Measurements from ENCODE around the gene FAM13A.
"Not testable (repeated sequence)": the region's sequence is repeated elsewhere in the genome, so short reads cannot be mapped to it uniquely, and the experiment has no call there.

FAM13A gene

DNA sequence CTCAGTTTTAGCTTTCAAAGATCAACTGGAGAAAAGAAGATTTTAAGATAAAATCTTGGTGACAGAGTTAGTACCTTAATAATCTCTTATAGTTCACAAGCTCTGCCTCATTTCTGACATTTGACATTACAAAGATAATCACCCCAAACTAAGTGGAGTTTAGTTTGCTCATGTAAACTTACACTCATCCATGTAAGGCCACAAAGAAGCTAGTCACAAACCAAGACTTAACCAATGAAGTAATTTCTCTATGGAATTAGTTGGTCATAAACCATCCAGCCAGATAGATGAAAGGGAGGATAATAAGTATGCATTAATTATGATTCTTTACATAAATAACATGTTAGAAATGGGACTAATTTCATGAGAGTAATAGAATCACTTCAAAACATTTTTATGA, 159.2 kb downstream of the FAM13A start:
- no peak for DNase-seq (ENCODE audit: low spot score in 2 of 2)
- H3K27ac Mint-ChIP-seq (ENCODE audit: low read depth): no peak overlapping the region
- H3K4me3 Mint-ChIP-seq: no peak overlapping the region
- no peaks in the 10 kb centered on the region for H3K4me1 Mint-ChIP-seq
- H3K27me3 Mint-ChIP-seq: peaks cover 24% of the 10 kb centered on the region
- peaks cover 11% of the 10 kb centered on the region for H3K9me3 Mint-ChIP-seq
- H3K36me3 Mint-ChIP-seq (ENCODE audit: insufficient read depth): peaks cover 2% of the 10 kb centered on the region
- ATAC-seq (replicated peaks; ENCODE audit: extremely low read depth, poor library complexity, severe bottlenecking): no peak

DNA sequence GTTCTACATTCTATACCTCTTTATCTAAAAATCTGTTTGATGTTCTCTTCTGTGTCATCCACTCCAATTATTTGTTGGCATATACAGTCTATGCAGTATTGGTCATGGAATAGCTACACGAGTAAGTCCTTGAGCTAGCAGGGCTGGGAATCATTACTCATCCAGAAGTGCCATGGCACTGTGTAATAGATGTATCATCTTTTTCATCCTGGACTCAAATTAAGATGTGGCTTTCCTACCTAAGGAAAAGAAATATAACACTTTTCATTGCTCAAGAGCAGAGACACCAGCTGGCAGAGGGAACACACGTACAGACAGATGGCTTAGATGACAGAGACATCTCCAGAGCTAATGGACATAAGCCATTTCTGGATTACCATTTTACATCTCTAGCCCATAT, 159.8 kb downstream of the FAM13A start:
- Mint-ChIP-seq H3K4me3 (no peak overlapping the region), H3K27ac (ENCODE audit: low read depth) (no peak overlapping the region), H3K36me3 (ENCODE audit: insufficient read depth) (peaks cover 2% of the 10 kb centered on the region), H3K4me1 (no peaks in the 10 kb centered on the region), H3K9me3 (peaks cover 11% of the 10 kb centered on the region), H3K27me3 (peaks cover 24% of the 10 kb centered on the region)
- DNase-seq (ENCODE audit: low spot score in 2 of 2) (no peak), ATAC-seq (replicated peaks; ENCODE audit: extremely low read depth, poor library complexity, severe bottlenecking) (no peak)

DNA sequence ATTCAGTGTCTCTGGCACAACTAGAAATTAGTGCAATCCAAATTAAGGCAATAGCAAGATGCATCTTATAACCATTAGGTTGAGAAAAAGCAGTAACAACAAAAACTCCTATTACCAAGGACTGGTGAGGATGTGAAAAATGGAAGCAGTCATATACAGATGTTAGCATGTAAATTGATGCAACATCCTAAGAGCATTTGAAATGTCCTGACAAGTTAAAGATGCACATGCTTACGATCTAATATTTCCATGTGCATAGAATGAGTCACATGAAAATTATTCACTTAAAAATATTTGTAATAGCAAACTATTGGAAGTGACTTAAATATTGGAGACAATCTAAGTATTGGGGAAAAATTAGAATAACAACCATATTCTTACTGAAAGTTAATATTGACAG, 163.0 kb downstream of the FAM13A start:
- Mint-ChIP-seq H3K9me3 (no peaks in the 10 kb centered on the region), H3K4me1 (no peaks in the 10 kb centered on the region)

DNA sequence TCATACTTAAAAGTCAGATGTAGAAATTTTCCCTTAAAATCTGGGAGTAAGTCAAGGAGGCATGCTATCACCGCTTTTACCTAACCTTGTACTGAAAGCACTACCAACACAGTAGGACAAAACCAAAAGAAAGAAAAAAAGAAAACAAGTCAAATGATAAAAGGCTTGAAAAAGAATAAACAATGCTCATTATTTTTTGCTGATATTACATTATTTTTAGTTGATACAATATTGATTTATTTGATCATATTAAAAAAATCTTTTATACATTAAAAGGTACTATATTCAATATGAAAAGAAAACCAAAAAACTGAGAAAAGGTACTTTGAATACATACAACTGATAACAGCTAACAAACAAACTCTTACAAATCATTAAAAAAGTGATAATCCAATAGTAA, 164.3 kb downstream of the FAM13A start:
- no peak overlapping the region for H3K27ac Mint-ChIP-seq (ENCODE audit: low read depth)
- ATAC-seq (replicated peaks; ENCODE audit: extremely low read depth, poor library complexity, severe bottlenecking) (no peak), DNase-seq (ENCODE audit: low spot score in 2 of 2) (no peak)
- peaks cover 11% of the 10 kb centered on the region for H3K27me3 Mint-ChIP-seq
- H3K4me3 Mint-ChIP-seq: no peak overlapping the region
- H3K4me1 Mint-ChIP-seq: no peaks in the 10 kb centered on the region
- peaks cover 2% of the 10 kb centered on the region for H3K36me3 Mint-ChIP-seq (ENCODE audit: insufficient read depth)
- no peaks in the 10 kb centered on the region for H3K9me3 Mint-ChIP-seq

More for the DNA sequence above, 163.0 kb downstream of the FAM13A start:
- Mint-ChIP-seq H3K27ac (ENCODE audit: low read depth) (no peak overlapping the region), H3K36me3 (ENCODE audit: insufficient read depth) (peaks cover 2% of the 10 kb centered on the region), H3K27me3 (peaks cover 14% of the 10 kb centered on the region), H3K4me3 (no peak overlapping the region)
- DNase-seq (ENCODE audit: low spot score in 2 of 2) (no peak), ATAC-seq (replicated peaks; ENCODE audit: extremely low read depth, poor library complexity, severe bottlenecking) (no peak)

DNA sequence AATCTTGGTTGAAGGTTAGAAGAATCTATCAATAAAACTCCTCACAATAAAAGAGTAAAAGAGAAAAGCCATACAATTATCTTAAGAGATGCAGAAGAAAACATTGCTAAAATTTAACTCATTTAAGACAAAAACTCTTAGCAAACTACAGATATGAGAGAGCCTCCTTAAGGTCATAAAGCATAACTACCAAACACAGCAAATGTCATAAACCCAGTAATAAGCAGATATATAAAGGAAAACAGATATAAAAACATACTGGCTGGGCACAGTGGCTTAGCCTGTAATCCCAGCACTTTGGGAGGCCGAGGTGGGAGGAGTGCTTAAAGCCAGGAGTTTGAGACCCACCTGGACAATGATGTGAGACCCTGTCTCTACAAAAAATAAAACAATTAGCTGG, 165.3 kb downstream of the FAM13A start:
- ATAC-seq (replicated peaks; ENCODE audit: extremely low read depth, poor library complexity, severe bottlenecking) (no peak), DNase-seq (ENCODE audit: low spot score in 2 of 2) (no peak)
- Mint-ChIP-seq H3K9me3 (no peaks in the 10 kb centered on the region), H3K4me1 (no peaks in the 10 kb centered on the region), H3K4me3 (no peak overlapping the region), H3K27me3 (peaks cover 11% of the 10 kb centered on the region), H3K36me3 (ENCODE audit: insufficient read depth) (no peaks in the 10 kb centered on the region), H3K27ac (ENCODE audit: low read depth) (no peak overlapping the region)

DNA sequence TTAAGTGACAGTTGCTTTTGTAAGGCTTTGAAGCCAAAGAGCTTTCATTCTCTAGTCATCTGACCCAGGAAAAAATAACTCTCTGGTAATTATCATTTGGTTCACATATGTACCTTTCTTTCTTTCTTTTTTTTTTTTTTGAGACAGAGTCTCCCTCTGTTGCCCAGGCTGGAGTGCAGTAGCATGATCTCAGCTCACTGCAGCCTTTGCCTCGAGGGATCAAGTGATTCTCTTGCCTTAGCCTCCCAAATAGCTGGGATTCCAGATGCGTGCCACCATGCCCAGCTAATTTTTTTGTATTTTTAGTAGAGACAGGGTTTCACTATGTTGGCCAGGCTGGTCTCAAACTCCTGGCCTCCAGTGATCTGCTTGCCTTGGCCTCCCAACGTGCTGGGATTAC, 169.6 kb downstream of the FAM13A start:
- H3K27me3 Mint-ChIP-seq: peaks cover 28% of the 10 kb centered on the region
- H3K9me3 Mint-ChIP-seq; H3K4me1 Mint-ChIP-seq; H3K36me3 Mint-ChIP-seq (ENCODE audit: insufficient read depth); ATAC-seq (replicated peaks; ENCODE audit: extremely low read depth, poor library complexity, severe bottlenecking); H3K27ac Mint-ChIP-seq (ENCODE audit: low read depth); H3K4me3 Mint-ChIP-seq; DNase-seq (ENCODE audit: low spot score in 2 of 2): not testable (repeated sequence)

DNA sequence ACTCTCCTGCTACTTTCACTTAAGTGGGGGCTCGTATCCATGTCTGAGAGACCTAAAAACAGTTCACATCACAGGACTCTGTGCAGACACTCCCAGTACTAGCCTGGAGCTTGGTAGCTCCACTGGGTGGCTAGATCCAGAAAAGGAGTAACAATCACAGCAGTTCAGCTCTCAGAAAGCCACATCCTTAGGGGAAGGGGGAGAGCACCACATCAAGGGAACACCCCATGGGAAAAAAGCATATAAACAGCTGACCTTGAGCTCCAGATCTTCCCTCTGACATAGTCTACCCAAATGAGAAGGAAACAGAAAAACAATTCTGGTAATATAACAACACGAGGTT, 175.8 kb downstream of the FAM13A start:
- Mint-ChIP-seq H3K27me3 (peaks cover 49% of the 10 kb centered on the region), H3K4me3 (no peak overlapping the region), H3K4me1 (no peaks in the 10 kb centered on the region), H3K27ac (ENCODE audit: low read depth) (no peak overlapping the region), H3K9me3 (no peaks in the 10 kb centered on the region), H3K36me3 (ENCODE audit: insufficient read depth) (no peaks in the 10 kb centered on the region)
- DNase-seq (ENCODE audit: low spot score in 2 of 2) (no peak), ATAC-seq (replicated peaks; ENCODE audit: extremely low read depth, poor library complexity, severe bottlenecking) (no peak)

DNA sequence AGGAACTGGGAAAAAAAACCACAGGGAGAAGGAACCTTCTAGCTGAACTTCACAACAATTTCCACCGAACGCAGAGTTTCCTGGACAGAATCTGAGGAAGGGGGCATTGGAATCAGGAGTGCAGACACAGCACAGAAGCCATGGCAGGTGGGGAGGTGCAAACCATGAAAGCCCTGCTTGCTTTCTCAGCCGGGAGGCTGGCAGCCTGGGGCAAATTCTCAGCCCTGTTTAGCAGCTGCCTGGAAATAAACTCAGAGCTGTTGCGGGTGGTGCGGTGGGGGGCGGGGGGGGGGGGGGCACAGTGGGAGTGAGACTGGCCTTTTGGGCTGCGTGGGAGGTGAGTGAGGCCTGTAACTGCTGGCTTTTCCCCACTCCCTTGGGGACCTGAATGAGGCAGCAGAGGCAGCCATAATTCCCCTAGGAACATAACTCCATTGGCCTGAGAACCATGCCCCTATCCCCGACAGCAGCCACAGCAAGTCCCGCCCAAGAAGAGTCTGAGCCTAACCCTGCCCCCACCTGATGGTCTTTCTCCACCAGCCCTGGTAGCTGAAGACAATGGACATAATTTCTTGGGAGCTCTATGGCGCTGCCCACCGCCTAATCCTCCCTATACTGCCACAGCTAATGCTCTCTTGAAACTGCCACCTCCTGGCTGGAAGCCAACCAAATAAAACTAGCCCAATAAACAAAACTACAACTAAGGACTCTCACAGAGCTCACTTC, 176.3 kb downstream of the FAM13A start:
- Mint-ChIP-seq H3K9me3 (no peaks in the 10 kb centered on the region), H3K4me1 (no peaks in the 10 kb centered on the region), H3K4me3 (no peak overlapping the region), H3K27ac (ENCODE audit: low read depth) (no peak overlapping the region), H3K27me3 (peaks cover 49% of the 10 kb centered on the region), H3K36me3 (ENCODE audit: insufficient read depth) (no peaks in the 10 kb centered on the region)
- DNase-seq (ENCODE audit: low spot score in 2 of 2) (no peak), ATAC-seq (replicated peaks; ENCODE audit: extremely low read depth, poor library complexity, severe bottlenecking) (no peak)

DNA sequence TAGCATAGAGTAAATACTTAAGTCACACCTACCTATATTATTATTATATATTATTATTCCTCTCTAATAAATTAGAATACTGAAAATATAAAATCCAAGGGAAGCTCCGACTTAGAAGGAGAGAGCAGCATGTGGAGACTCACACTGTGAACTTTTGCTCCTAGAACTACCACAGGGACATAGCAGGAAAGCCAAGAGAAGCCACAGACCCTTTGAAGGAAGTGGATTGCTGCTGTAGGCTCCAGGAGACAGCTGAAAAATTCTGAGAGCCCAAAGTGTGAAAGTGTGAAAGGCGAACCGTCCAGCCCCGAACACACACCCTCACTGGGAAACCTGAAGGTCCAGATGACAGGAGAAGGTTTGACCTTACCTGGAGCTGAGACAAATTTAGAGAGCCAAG, 177.0 kb downstream of the FAM13A start:
- ATAC-seq (replicated peaks; ENCODE audit: extremely low read depth, poor library complexity, severe bottlenecking) (no peak), DNase-seq (ENCODE audit: low spot score in 2 of 2) (no peak)
- Mint-ChIP-seq H3K4me1 (no peaks in the 10 kb centered on the region), H3K27ac (ENCODE audit: low read depth) (no peak overlapping the region), H3K4me3 (no peak overlapping the region), H3K9me3 (no peaks in the 10 kb centered on the region), H3K27me3 (peaks cover 49% of the 10 kb centered on the region), H3K36me3 (ENCODE audit: insufficient read depth) (no peaks in the 10 kb centered on the region)

DNA sequence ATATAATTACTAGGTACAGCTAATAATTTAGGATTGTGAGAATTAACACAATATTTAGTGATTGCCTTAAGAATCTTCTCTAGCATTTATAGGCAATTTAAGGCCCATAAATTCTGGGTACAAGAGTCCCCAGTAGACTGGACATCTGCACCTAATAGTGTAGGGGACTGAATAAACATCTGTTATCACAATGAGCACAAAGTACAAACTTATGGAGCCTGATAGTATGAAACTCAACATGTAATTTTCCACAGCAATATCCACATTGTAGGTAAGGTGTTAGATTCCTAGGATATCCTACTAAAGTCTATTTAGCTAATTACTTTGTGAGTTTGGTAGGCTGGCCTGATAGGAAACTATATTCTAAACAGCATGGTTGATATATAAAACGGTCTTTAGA, 178.3 kb downstream of the FAM13A start:
- Mint-ChIP-seq H3K9me3 (peaks cover 7% of the 10 kb centered on the region), H3K27me3 (peaks cover 53% of the 10 kb centered on the region), H3K27ac (ENCODE audit: low read depth) (no peak overlapping the region), H3K4me1 (no peaks in the 10 kb centered on the region), H3K4me3 (no peak overlapping the region), H3K36me3 (ENCODE audit: insufficient read depth) (no peaks in the 10 kb centered on the region)
- ATAC-seq (replicated peaks; ENCODE audit: extremely low read depth, poor library complexity, severe bottlenecking): no peak
- DNase-seq (ENCODE audit: low spot score in 2 of 2): no peak

DNA sequence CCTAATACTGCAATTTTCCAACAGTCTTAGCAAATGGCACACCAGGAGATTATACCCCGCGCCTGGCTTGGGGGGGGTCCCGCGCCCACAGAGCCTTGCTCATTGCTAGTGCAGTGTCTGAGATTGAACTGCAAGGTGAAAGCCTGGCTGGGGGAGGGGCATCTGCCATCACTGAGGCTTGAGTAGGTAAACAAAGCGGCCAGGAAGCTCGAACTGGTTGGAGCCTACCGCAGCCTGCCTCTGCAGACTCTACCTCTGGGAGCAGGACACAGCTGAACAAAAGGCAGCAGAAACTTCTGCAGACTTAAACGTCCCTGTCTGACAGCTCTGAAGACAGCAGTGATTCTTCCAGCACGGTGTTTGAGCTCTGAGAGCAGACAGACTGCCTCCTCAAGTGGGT, 186.6 kb downstream of the FAM13A start:
- no peak overlapping the region for H3K27ac Mint-ChIP-seq (ENCODE audit: low read depth)
- peaks cover 71% of the 10 kb centered on the region for H3K27me3 Mint-ChIP-seq
- no peak overlapping the region for H3K4me3 Mint-ChIP-seq
- H3K36me3 Mint-ChIP-seq (ENCODE audit: insufficient read depth): no peaks in the 10 kb centered on the region
- no peak for DNase-seq (ENCODE audit: low spot score in 2 of 2)
- H3K9me3 Mint-ChIP-seq: peaks cover 7% of the 10 kb centered on the region
- no peaks in the 10 kb centered on the region for H3K4me1 Mint-ChIP-seq
- ATAC-seq (replicated peaks; ENCODE audit: extremely low read depth, poor library complexity, severe bottlenecking): no peak

DNA sequence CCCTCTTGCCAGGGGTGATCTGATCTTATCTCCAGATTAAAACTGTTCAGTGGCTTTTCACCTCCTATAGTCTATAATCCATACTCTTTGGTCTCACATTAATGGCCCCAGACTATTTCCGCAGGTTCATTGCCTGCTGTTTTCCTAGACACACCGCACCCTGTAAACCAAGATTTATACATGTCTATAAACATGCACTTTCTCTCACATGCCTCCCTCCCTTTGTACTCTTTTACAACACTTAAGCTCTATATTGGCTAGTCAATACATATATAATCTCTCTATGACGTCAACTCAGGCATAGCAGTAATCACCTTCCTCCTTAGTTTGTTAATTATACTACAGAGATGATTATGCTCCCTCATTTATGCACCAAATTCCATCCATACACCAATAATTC, 188.5 kb downstream of the FAM13A start:
- DNase-seq (ENCODE audit: low spot score in 2 of 2): no peak
- Mint-ChIP-seq H3K27me3 (peaks cover 61% of the 10 kb centered on the region), H3K27ac (ENCODE audit: low read depth) (no peak overlapping the region), H3K4me1 (no peaks in the 10 kb centered on the region), H3K4me3 (no peak overlapping the region), H3K9me3 (no peaks in the 10 kb centered on the region), H3K36me3 (ENCODE audit: insufficient read depth) (no peaks in the 10 kb centered on the region)
- ATAC-seq (replicated peaks; ENCODE audit: extremely low read depth, poor library complexity, severe bottlenecking): no peak

DNA sequence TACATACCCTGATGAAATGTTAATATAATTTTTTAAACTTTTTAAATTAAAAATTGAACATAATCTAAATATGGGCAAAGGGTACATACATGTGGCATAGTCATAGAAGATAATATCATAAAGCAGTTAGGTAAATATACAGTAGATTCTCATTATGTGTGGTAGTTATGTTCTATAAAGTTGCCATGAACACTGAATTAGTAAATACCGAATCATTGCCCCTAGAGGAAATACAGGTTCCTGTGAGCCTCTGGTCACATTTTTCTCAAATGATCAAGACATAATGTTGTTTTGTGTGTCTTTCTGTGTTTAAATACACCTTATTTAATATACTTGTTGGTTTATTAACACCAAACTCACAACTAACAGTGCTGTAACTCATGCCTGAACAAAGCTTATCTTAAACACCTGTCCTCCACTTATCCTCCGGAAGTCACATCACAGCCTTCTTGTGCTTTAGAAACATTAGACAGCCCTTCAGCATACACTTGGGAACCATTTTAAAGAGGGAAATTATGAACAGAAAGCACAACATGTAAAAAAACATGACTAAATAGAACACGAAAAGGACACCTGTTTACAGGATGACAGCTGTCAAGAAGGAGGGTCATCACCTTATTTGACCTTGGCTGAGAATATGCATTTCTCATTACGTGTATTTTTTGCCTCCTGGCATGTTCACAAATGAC, 190.0 kb downstream of the FAM13A start:
- H3K27ac Mint-ChIP-seq (ENCODE audit: low read depth): no peak overlapping the region
- no peaks in the 10 kb centered on the region for H3K36me3 Mint-ChIP-seq (ENCODE audit: insufficient read depth)
- H3K27me3 Mint-ChIP-seq: peaks cover 46% of the 10 kb centered on the region
- H3K4me1 Mint-ChIP-seq: no peaks in the 10 kb centered on the region
- no peaks in the 10 kb centered on the region for H3K9me3 Mint-ChIP-seq
- H3K4me3 Mint-ChIP-seq: no peak overlapping the region
- no peak for DNase-seq (ENCODE audit: low spot score in 2 of 2)
- ATAC-seq (replicated peaks; ENCODE audit: extremely low read depth, poor library complexity, severe bottlenecking): no peak
